NCI-H82 (cell line): ENCODE measurements around the gene RASAL1.
"Not testable (repeated sequence)": the region's sequence is repeated elsewhere in the genome, so short reads cannot be mapped to it uniquely, and the experiment has no call there.

Source experiments
- DNase-seq: peaks from one replicate; lab custom pipeline; 2025; lab: John Stamatoyannopoulos, UW

Gene RASAL1

GRCh38 chr12:113138826-113139225 is 3.3 kb upstream of the RASAL1 start:
- no peak for DNase-seq

- no peak for DNase-seq
These were observed 2.6 kb upstream of the RASAL1 start for GRCh38 chr12:113137861-113138783.

GRCh38 chr12:113136990-113137511 is 1.5 kb upstream of the RASAL1 start:
- DNase-seq = no peak

- no peak for DNase-seq
These were observed 798 bp upstream of the RASAL1 start for GRCh38 chr12:113136128-113136989.

GRCh38 chr12:113134521-113134951 is 1.0 kb downstream of the RASAL1 start:
- no peak for DNase-seq

- no peak for DNase-seq
These were observed 1.5 kb downstream of the RASAL1 start for GRCh38 chr12:113134071-113134470.

GRCh38 chr12:113133666-113134065 is 1.9 kb downstream of the RASAL1 start:
- DNase-seq = no peak

- DNase-seq = no peak
These were observed 2.5 kb downstream of the RASAL1 start for GRCh38 chr12:113133036-113133435.

GRCh38 chr12:113131556-113131955 is 4.0 kb downstream of the RASAL1 start:
- no peak for DNase-seq

- DNase-seq = peak; percentile 33
These were observed 5.0 kb downstream of the RASAL1 start for GRCh38 chr12:113130457-113131135.

GRCh38 chr12:113129664-113130456 is 5.7 kb downstream of the RASAL1 start:
- DNase-seq = no peak

GRCh38 chr12:113128802-113129663 is 6.5 kb downstream of the RASAL1 start:
- peak; percentile 35 for DNase-seq

- no peak for DNase-seq
These were observed 7.8 kb downstream of the RASAL1 start for GRCh38 chr12:113127791-113128199.

- DNase-seq = peak; percentile 73
These were observed 14.7 kb downstream of the RASAL1 start for GRCh38 chr12:113120670-113121370.

- peak; percentile 32 for DNase-seq
These were observed 15.4 kb downstream of the RASAL1 start for GRCh38 chr12:113119980-113120669.

- DNase-seq = no peak
These were observed 17.4 kb downstream of the RASAL1 start for GRCh38 chr12:113118142-113118541.

- not testable (repeated sequence) for DNase-seq
These were observed 17.9 kb downstream of the RASAL1 start for GRCh38 chr12:113117684-113118083.

- DNase-seq = peak; percentile 28
These were observed 18.7 kb downstream of the RASAL1 start for GRCh38 chr12:113116875-113117274.
